H1 (cell line): Measurements from ENCODE around the gene AGBL1.

ENCODE experiments used
- ATF2 ChIP-seq: IDR thresholded peaks from 2 replicates; pipeline ENCODE4 v1.6.1; 2012; ENCODE audit warnings: low read length, inconsistent platforms
- BCL11A ChIP-seq, 2 experiments: IDR thresholded peaks; one replicate each; pipeline ENCODE4 v1.6.1; 2011; ENCODE audit warnings: low read depth in 2 of 2, low read length in 2 of 2, mild to moderate bottlenecking in 2 of 2
- EZH2 ChIP-seq: fragments of 200-600 bp; sonication (generic); IDR thresholded peaks from 2 replicates; pipeline ENCODE4 v1.7.1; 2012; ENCODE audit warnings: low read depth, mild to moderate bottlenecking, moderate library complexity, low read length, inconsistent platforms; ENCODE audit not compliant: severe bottlenecking
- POLR2A ChIP-seq, 2 experiments: IDR thresholded peaks; 1 replicate in 1 of 2; 2 replicates in 1 of 2; pipeline ENCODE4 v1.6.1; 2011; ENCODE audit warnings: low read depth in 2 of 2, low read length in 2 of 2, mild to moderate bottlenecking in 2 of 2; ENCODE audit errors: control extremely low read depth in 1 of 2
- RFX5 ChIP-seq: IDR thresholded peaks from 2 replicates; pipeline ENCODE4 v1.6.1; 2011; ENCODE audit warnings: low read depth, low read length, improper control_type of control experiment, borderline replicate concordance
- RXRA ChIP-seq: IDR thresholded peaks from 2 replicates; pipeline ENCODE4 v1.6.1; 2011; ENCODE audit warnings: low read depth, mild to moderate bottlenecking, low read length, moderate library complexity; ENCODE audit not compliant: insufficient read depth
- YY1 ChIP-seq: IDR thresholded peaks from 2 replicates; pipeline ENCODE4 v1.6.1; 2011; ENCODE audit warnings: low read depth, mild to moderate bottlenecking, low read length

- TF ChIP-seq BCL11A (IDR thresholded peaks at IDR 0.05; ENCODE audit: low read depth in 2 of 2, low read length in 2 of 2) (no peak), POLR2A (IDR thresholded peaks at IDR 0.05; ENCODE audit: control extremely low read depth in 1 of 2, low read depth in 2 of 2, low read length in 2 of 2) (no peak), RFX5 (no peak), YY1 (no peak), ATF2 (no peak), RXRA (no peak), EZH2 (no peak)
Measured at GRCh38 chr15:86399041-86399954, 319.6 kb downstream of the AGBL1 start.
